Keratinocyte (primary cell): ENCODE measurements around the gene ATRNL1. TPM values are rescaled to one million over a fixed set of nuclear protein-coding genes. Genes with fewer than 3 reads are reported as not detected.
"Not testable (repeated sequence)": the region's sequence is repeated elsewhere in the genome, so short reads cannot be mapped to it uniquely, and the experiment has no call there.

Experiments
- DNase-seq: peaks from one replicate; pipeline ENCODE4 v3.0.0-alpha.2; 2011; ENCODE audit warnings: low read depth, missing footprints, low spot score
- FAIRE-seq: peaks from 2 replicates; lab custom pipeline; 2011; peaks lifted over from hg19 to GRCh38; lab: Jason Lieb, UNC
- H2AFZ ChIP-seq: 2 replicates; pipeline ENCODE4 v1.6.0; 2012; ENCODE audit warnings: low read length, control low read depth, inconsistent platforms; ENCODE audit not compliant: control insufficient read depth
- H3K27ac ChIP-seq: 2 replicates; pipeline ENCODE4 v1.5.1; 2011; ENCODE audit warnings: low read length; ENCODE audit not compliant: control insufficient read depth, insufficient read depth
- H3K27me3 ChIP-seq: 3 replicates; pipeline ENCODE4 v1.6.0; 2011; ENCODE audit warnings: low read length; ENCODE audit not compliant: control insufficient read depth, insufficient read depth; ENCODE audit errors: extremely low read depth
- H3K36me3 ChIP-seq, 2 experiments: 2 replicates in 1 of 2; 3 replicates in 1 of 2; pipeline ENCODE4 v1.5.1; 2011; ENCODE audit warnings: low read length in 2 of 2, mild to moderate bottlenecking in 1 of 2; ENCODE audit not compliant: control insufficient read depth in 2 of 2, insufficient read depth in 2 of 2; ENCODE audit errors: extremely low read depth in 1 of 2
- H3K4me1 ChIP-seq: 3 replicates; pipeline ENCODE4 v1.5.1; 2011; ENCODE audit warnings: low read length; ENCODE audit not compliant: control insufficient read depth, insufficient read depth; ENCODE audit errors: extremely low read depth
- H3K4me2 ChIP-seq: 3 replicates; pipeline ENCODE4 v1.6.0; 2011; ENCODE audit warnings: low read depth, low read length; ENCODE audit not compliant: control insufficient read depth, insufficient read depth; ENCODE audit errors: extremely low read depth
- H3K4me3 ChIP-seq, 3 experiments: fragments of 200-600 bp in 1 of 3; sonication (generic) in 1 of 3; 2 replicates in 2 of 3; 3 replicates in 1 of 3; pipeline ENCODE4 v1.5.1; 2011 to 2016; ENCODE audit warnings: low read length in 3 of 3, mild to moderate bottlenecking in 3 of 3, control low read depth in 2 of 3, inconsistent platforms in 1 of 3, low read depth in 1 of 3, mixed read lengths in 1 of 3, mixed run types in 1 of 3, moderate library complexity in 1 of 3; ENCODE audit not compliant: control insufficient read depth in 2 of 3, insufficient read depth in 2 of 3; ENCODE audit errors: extremely low read depth in 1 of 3
- H3K79me2 ChIP-seq: 2 replicates; pipeline ENCODE4 v1.6.0; 2012; ENCODE audit warnings: low read length; ENCODE audit not compliant: control insufficient read depth, insufficient read depth
- H3K9ac ChIP-seq: 3 replicates; pipeline ENCODE4 v1.6.0; 2011; ENCODE audit warnings: low read length; ENCODE audit not compliant: control insufficient read depth, insufficient read depth; ENCODE audit errors: extremely low read depth
- H3K9me1 ChIP-seq: 3 replicates; pipeline ENCODE4 v1.6.0; 2011; ENCODE audit warnings: low read length; ENCODE audit not compliant: control insufficient read depth, insufficient read depth; ENCODE audit errors: extremely low read depth
- H3K9me3 ChIP-seq: 2 replicates; pipeline ENCODE4 v1.5.1; 2012; ENCODE audit warnings: low read depth, low read length; ENCODE audit not compliant: control insufficient read depth
- H4K20me1 ChIP-seq: 3 replicates; pipeline ENCODE4 v1.6.0; 2011; ENCODE audit warnings: low read length; ENCODE audit not compliant: control insufficient read depth, insufficient read depth; ENCODE audit errors: extremely low read depth
- EZH2 ChIP-seq: IDR thresholded peaks from one replicate; pipeline ENCODE4 v1.6.1; 2012; ENCODE audit warnings: inconsistent platforms, mild to moderate bottlenecking, low read length, moderate library complexity
- dilution Hi-C: fragments of 300-500 bp; cut with MboI; formaldehyde crosslinking; loops from one replicate; pipeline ENCODE4 v1.7.0; 2020; ENCODE audit warnings: low sequenced_read_pairs; ENCODE audit not compliant: extremely low pct_ligation_motif_present
- polyA plus RNA-seq, 5 experiments: library from polyadenylated mRNA; depleted of rRNA in 3 of 5; stranded (reverse) in 3 of 5; stranded (forward) in 1 of 5; unstranded in 1 of 5; fragments of >200 nt; gene quantifications; 1 replicate in 1 of 5; 2 replicates in 3 of 5; 3 replicates in 1 of 5; pipeline versions ENCODE4 v1.2.1 to v1.2.3, GENCODE V29; 2011 to 2012; ENCODE audit warnings: missing spikeins in 2 of 5, low read depth in 1 of 5, low replicate concordance in 1 of 5
- TF ChIP-seq, protein P1 (sequence below), 3 experiments: IDR thresholded peaks in 1 of 3; conservative IDR thresholded peaks in 1 of 3; optimal IDR thresholded peaks in 1 of 3; 2 replicates in 2 of 3; 3 replicates in 1 of 3; pipeline versions ENCODE3 to v1.5.1; 2011; ENCODE audit warnings: low read length in 3 of 3, mild to moderate bottlenecking in 3 of 3, moderate library complexity in 2 of 3, control low read depth in 1 of 3, inconsistent platforms in 1 of 3; ENCODE audit not compliant: insufficient read depth in 2 of 3; ENCODE audit errors: extremely low read depth in 1 of 3

ATRNL1 gene
- polyA plus RNA-seq, 1 donor (not counting 4 experiments of a cell fraction or from before 2014, with no cell fraction given) = 0.07 TPM

DNA sequence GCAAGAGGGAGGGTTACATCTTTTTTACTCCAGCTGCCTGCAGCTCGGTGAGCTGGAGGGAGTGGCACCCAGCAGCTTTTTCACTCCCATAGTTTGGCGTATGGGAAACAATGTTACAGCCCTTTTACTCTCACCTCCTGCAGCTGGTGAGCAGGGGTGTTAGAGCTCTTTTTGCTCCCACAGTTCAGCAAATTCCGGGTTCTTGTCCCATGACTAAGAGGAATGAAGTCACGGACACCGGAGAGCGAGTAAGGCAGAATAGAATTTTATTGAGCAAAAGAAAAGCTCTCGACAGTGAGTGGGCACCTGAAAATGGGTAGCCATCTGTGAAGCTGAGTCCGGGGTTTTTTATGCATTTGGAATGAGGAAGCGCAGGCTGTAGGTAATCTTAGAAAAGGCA, 733.2 kb downstream of the ATRNL1 start:
- Histone ChIP-seq H2AFZ (no peak overlapping the region), H3K4me1 (no peaks in the 10 kb centered on the region), H3K79me2 (no peaks in the 10 kb centered on the region), H4K20me1 (no peaks in the 10 kb centered on the region), H3K9me3 (no peaks in the 10 kb centered on the region), H3K9me1 (no peaks in the 10 kb centered on the region), H3K4me3 (no peak overlapping the region), H3K36me3 (no peaks in the 10 kb centered on the region), H3K27ac (no peak overlapping the region), H3K9ac (no peak overlapping the region), H3K4me2 (no peak overlapping the region), H3K27me3 (no peaks in the 10 kb centered on the region)
- no peak for DNase-seq
- dilution Hi-C loops = no loop called here
- TF ChIP-seq EZH2 = no peak
- no peak for FAIRE-seq

DNA sequence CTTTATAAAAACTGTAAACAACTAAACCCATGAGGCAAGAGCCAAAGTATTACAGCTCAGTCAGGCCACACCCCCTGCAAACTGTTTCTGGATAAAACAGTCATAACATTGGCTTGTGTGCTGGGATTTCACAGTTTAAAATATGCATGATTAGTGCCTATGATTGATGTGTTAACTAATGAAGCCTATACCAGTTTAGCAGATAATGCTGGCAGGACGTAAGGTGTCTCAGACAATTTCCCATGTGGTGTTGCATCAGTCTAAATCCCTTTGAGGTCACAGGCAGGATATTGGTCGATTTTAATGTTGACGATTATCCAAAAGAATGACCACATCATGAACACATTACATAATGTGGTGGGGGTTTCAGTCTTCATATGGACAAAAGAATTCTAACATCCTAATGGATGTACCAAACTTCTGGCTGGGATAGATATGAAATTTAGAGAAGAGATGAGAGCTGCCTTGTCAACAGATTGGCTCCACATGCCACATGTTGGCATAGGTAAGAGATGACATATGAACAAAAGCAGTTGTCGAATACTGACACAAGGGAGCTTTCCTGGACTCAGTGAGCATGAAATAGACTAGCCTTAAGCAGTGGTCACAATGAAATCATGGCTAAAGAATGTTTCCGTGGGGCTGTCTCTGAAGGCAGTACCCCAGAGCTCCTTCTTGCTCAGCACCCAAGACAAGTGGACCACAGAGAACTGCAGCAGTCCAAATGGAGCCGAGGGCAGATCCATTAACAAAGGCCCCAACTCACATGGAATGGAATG, 734.3 kb downstream of the ATRNL1 start:
- Histone ChIP-seq H3K9me1 (no peaks in the 10 kb centered on the region), H3K79me2 (no peaks in the 10 kb centered on the region), H3K27me3 (no peaks in the 10 kb centered on the region), H3K4me2 (no peak overlapping the region), H3K36me3 (no peaks in the 10 kb centered on the region), H2AFZ (no peak overlapping the region), H3K4me3 (no peak overlapping the region), H4K20me1 (no peaks in the 10 kb centered on the region), H3K27ac (no peak overlapping the region), H3K4me1 (no peaks in the 10 kb centered on the region), H3K9ac (no peak overlapping the region), H3K9me3 (no peaks in the 10 kb centered on the region)
- dilution Hi-C loops = no loop called here
- no peak for FAIRE-seq
- TF ChIP-seq, protein P1, sequence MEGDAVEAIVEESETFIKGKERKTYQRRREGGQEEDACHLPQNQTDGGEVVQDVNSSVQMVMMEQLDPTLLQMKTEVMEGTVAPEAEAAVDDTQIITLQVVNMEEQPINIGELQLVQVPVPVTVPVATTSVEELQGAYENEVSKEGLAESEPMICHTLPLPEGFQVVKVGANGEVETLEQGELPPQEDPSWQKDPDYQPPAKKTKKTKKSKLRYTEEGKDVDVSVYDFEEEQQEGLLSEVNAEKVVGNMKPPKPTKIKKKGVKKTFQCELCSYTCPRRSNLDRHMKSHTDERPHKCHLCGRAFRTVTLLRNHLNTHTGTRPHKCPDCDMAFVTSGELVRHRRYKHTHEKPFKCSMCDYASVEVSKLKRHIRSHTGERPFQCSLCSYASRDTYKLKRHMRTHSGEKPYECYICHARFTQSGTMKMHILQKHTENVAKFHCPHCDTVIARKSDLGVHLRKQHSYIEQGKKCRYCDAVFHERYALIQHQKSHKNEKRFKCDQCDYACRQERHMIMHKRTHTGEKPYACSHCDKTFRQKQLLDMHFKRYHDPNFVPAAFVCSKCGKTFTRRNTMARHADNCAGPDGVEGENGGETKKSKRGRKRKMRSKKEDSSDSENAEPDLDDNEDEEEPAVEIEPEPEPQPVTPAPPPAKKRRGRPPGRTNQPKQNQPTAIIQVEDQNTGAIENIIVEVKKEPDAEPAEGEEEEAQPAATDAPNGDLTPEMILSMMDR (optimal IDR thresholded peaks at IDR 0.05 in 1 of 3, IDR thresholded peaks at IDR 0.05 in 1 of 3, conservative IDR thresholded peaks at IDR 0.05 in 1 of 3; ENCODE audit: extremely low read depth in 1 of 3, insufficient read depth in 2 of 3, low read length in 3 of 3) = no peak
- TF ChIP-seq EZH2 = no peak
- no peak for DNase-seq

DNA sequence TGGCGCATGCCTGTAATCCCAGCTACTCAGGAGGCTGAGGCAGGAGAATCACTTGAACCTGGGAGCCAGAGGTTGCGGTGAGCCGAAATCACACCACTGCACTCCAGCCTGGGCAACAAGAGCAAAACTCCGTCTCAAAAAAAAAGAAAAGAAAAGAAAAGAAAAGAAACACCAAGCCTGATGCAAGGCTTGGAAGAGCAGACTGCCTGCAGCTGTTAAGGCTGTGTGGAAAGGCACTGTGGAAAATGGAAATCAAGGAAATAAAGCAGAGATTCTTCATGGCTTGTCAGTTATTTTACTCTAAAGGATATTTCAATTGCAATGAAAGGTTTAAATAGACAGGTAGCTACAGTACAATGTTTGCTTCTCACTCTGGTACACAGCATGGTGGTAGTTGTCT, 735.0 kb downstream of the ATRNL1 start:
- H3K27ac ChIP-seq = not testable (repeated sequence)

More for the DNA sequence above, 735.0 kb downstream of the ATRNL1 start:
- H3K9me3 ChIP-seq, FAIRE-seq, H2AFZ ChIP-seq, H3K9me1 ChIP-seq, H3K36me3 ChIP-seq, H3K9ac ChIP-seq, H3K4me3 ChIP-seq, DNase-seq, H4K20me1 ChIP-seq, H3K79me2 ChIP-seq, dilution Hi-C loops, H3K27me3 ChIP-seq, H3K4me1 ChIP-seq, H3K4me2 ChIP-seq: not testable (repeated sequence)
